HG03135 (cell line): Measurements from ENCODE around the gene KCNV2.

Experiments
- ATAC-seq: cut with Tn5 transposase; IDR thresholded peaks from one replicate; pipeline ENCODE4 v1.9.1; 2021; ENCODE audit warnings: mild to moderate bottlenecking, moderate library complexity; ENCODE audit not compliant: unreplicated experiment

Gene KCNV2

GRCh38 chr9:2758162-2758897, 41.0 kb downstream of the KCNV2 start:
- no peak for ATAC-seq

- no peak for ATAC-seq
These were observed 41.7 kb downstream of the KCNV2 start for GRCh38 chr9:2758898-2759510.

- ATAC-seq: peak; percentile 75
These were observed 44.1 kb downstream of the KCNV2 start for GRCh38 chr9:2761424-2761823.

- ATAC-seq: peak; percentile 57
These were observed 47.0 kb downstream of the KCNV2 start for GRCh38 chr9:2764353-2764752.

GRCh38 chr9:2765250-2765880, 48.1 kb downstream of the KCNV2 start:
- no peak for ATAC-seq

- ATAC-seq: no peak
These were observed 50.7 kb downstream of the KCNV2 start for GRCh38 chr9:2767800-2768677.

- no peak for ATAC-seq
These were observed 53.8 kb downstream of the KCNV2 start for GRCh38 chr9:2771087-2771486.

- no peak for ATAC-seq
These were observed 54.4 kb downstream of the KCNV2 start for GRCh38 chr9:2771661-2772060.

GRCh38 chr9:2777454-2777853, 60.1 kb downstream of the KCNV2 start:
- ATAC-seq: no peak

- ATAC-seq: no peak
These were observed 61.5 kb downstream of the KCNV2 start for GRCh38 chr9:2778816-2779215.
